Skeletal muscle satellite cell (primary cell): Measurements from ENCODE around the gene PMPCB. TPM values are rescaled to one million over a fixed set of nuclear protein-coding genes. Genes with fewer than 3 reads are reported as not detected.
A peak's percentile ranks its signal among the peaks of the same experiment; 100 is the strongest.
"Not testable (repeated sequence)": the region's sequence is repeated elsewhere in the genome, so short reads cannot be mapped to it uniquely, and the experiment has no call there.

Experiments
- H3K27me3 ChIP-seq: 2 replicates; pipeline ENCODE4 v1.7.0; 2013; ENCODE audit warnings: low read length; ENCODE audit not compliant: control insufficient read depth, insufficient read depth
- H3K36me3 ChIP-seq: 2 replicates; pipeline ENCODE4 v1.7.0; 2013; ENCODE audit warnings: mild to moderate bottlenecking, control low read depth, low read length; ENCODE audit not compliant: insufficient read depth
- H3K4me1 ChIP-seq: 2 replicates; pipeline ENCODE4 v1.7.0; 2013; ENCODE audit warnings: low read length; ENCODE audit not compliant: control insufficient read depth, insufficient read depth
- H3K4me2 ChIP-seq: 2 replicates; pipeline ENCODE4 v1.7.0; 2013; ENCODE audit warnings: mild to moderate bottlenecking, low read length
- H3K4me3 ChIP-seq: 2 replicates; pipeline ENCODE4 v1.7.0; 2013; ENCODE audit warnings: low read length
- H3K9ac ChIP-seq: 2 replicates; pipeline ENCODE4 v1.7.0; 2013; ENCODE audit warnings: mild to moderate bottlenecking, low read depth, low read length, moderate library complexity
- H3K9me3 ChIP-seq: replicated peaks from 2 replicates; pipeline ENCODE4 v1.7.0; 2013; ENCODE audit warnings: mild to moderate bottlenecking, control low read depth, low read length
- total RNA-seq: library from RNA; depleted of rRNA; stranded (reverse); fragments of >200 nt; gene quantifications from 2 replicates; pipeline ENCODE4 v1.2.3, GENCODE V29; 2012; rRNA removed

PMPCB gene, protein sequence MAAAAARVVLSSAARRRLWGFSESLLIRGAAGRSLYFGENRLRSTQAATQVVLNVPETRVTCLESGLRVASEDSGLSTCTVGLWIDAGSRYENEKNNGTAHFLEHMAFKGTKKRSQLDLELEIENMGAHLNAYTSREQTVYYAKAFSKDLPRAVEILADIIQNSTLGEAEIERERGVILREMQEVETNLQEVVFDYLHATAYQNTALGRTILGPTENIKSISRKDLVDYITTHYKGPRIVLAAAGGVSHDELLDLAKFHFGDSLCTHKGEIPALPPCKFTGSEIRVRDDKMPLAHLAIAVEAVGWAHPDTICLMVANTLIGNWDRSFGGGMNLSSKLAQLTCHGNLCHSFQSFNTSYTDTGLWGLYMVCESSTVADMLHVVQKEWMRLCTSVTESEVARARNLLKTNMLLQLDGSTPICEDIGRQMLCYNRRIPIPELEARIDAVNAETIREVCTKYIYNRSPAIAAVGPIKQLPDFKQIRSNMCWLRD
- 51.5 and 62.6 TPM in 2 replicates for total RNA-seq

- no peaks in the 10 kb centered on the region for H3K9me3 ChIP-seq
- H3K27me3 ChIP-seq, result no peaks in the 10 kb centered on the region
- peaks cover 30% of the 10 kb centered on the region for H3K36me3 ChIP-seq
- H3K4me2 ChIP-seq, result peak within 1 kb of the TSS; percentile 89
- H3K4me3 ChIP-seq, result peak within 1 kb of the TSS; percentile 88
- peaks cover 15% of the 10 kb centered on the region for H3K4me1 ChIP-seq
- H3K9ac ChIP-seq, result peak within 1 kb of the TSS; percentile 94
Measured at GRCh38 chr7:103296901-103297836, at the start of gene PMPCB. PMPCB (plus strand) TSS chr7:103297435; CDS start chr7:103297460, 25 bp downstream.

- H3K9ac ChIP-seq, H3K36me3 ChIP-seq, H3K4me1 ChIP-seq, H3K9me3 ChIP-seq, H3K27me3 ChIP-seq, H3K4me2 ChIP-seq, H3K4me3 ChIP-seq: not testable (repeated sequence)
Measured at GRCh38 chr7:103253699-103254506, 43.3 kb upstream of the PMPCB start.

DNA sequence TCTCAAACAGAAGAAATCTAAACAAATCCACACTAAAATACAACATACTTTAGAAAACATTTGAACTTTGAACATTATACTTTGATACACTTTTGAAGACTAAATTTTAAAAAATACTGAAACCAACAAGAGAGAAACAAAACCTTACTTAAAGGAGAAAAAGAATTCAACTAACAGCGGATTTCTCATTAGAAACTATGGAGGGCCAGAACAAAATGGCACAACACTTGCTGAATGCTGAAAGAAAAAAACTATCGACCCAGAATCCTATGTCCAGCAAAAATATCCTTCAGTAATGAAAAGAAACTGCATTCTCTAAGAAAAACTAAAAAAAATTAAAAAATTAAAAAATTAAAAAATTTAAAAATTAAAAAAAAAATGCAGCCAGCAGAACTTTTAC lies 33.2 kb upstream of the PMPCB start:
- H3K4me2 ChIP-seq, H3K36me3 ChIP-seq, H3K9me3 ChIP-seq, H3K27me3 ChIP-seq, H3K4me3 ChIP-seq, H3K9ac ChIP-seq, H3K4me1 ChIP-seq: not testable (repeated sequence)

DNA sequence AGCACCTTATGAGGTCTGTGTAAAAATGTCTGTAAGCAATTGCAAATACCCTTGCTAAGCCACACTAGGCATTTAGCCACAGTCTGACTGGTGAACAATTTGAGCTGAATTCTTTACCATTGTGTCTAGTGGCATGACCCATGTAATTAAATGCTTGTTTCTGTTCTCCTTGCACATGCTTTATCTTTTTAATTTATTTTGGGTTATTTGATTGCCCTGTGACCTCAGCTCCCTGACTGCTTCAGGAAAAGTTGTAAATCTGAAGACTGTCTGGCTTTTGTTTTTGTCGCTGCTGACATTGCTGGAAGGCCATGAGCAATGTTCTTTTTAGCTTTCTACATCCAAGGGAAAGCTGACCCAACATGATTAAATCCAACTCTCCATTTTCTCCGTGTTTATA lies 31.0 kb upstream of the PMPCB start:
- not testable (repeated sequence) for H3K4me3 ChIP-seq, H3K4me2 ChIP-seq, H3K27me3 ChIP-seq, H3K4me1 ChIP-seq, H3K36me3 ChIP-seq, H3K9me3 ChIP-seq, H3K9ac ChIP-seq

GRCh38 chr7:103273374-103273773 lies 23.9 kb upstream of the PMPCB start:
- not testable (repeated sequence) for H3K9ac ChIP-seq, H3K4me1 ChIP-seq, H3K4me3 ChIP-seq, H3K9me3 ChIP-seq, H3K4me2 ChIP-seq, H3K27me3 ChIP-seq, H3K36me3 ChIP-seq

DNA sequence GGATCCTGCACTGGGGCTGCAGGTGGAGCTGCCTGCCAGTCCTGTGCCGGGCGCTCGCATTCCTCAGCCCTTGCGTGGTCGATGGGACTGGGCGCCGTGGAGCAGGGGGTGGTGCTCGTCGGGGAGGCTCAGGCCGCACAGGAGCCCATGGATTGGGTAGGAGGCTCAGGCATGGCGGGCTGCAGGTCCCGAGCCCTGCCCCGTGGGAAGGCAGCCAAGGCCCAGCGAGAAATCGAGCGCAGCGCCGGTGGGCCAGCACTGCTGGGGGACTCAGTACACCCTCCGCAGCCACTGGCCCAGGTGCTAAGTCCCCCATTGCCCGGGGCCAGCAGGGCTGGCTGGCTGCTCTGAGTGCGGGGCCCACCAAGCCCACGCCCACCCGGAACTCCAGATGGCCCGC lies 22.4 kb upstream of the PMPCB start:
- not testable (repeated sequence) for H3K4me1 ChIP-seq, H3K9ac ChIP-seq, H3K4me3 ChIP-seq

DNA sequence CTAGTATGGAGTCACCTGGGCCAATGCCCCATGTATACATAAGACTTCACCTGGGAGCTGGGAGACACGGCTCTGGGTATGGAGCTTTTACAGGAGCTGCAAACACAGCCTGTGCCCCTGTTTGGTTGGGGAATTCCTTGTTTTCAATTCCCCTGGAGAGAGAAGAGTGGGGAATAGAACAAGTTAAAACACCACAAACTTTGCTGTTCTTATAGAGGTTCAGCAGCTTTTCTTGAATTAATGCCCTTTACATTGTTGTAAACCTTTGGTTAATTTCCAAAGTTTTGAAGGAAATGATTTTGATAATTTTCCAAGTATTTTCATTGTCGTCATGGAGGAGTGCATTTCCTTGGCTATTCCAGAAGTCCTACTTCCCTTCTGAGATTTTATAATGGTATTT lies 19.0 kb upstream of the PMPCB start:
- H3K36me3 ChIP-seq, H3K4me3 ChIP-seq, H3K27me3 ChIP-seq, H3K4me2 ChIP-seq, H3K4me1 ChIP-seq, H3K9ac ChIP-seq, H3K9me3 ChIP-seq: not testable (repeated sequence)

More for the DNA sequence above, 22.4 kb upstream of the PMPCB start:
- not testable (repeated sequence) for H3K4me2 ChIP-seq, H3K27me3 ChIP-seq, H3K36me3 ChIP-seq, H3K9me3 ChIP-seq

GRCh38 chr7:103279636-103279962 lies 17.6 kb upstream of the PMPCB start:
- not testable (repeated sequence) for H3K9me3 ChIP-seq, H3K4me1 ChIP-seq, H3K27me3 ChIP-seq, H3K36me3 ChIP-seq
- peak overlapping the region; percentile 62 for H3K9ac ChIP-seq
- peak overlapping the region; percentile 98 for H3K4me2 ChIP-seq
- H3K4me3 ChIP-seq, result peak overlapping the region; percentile 82

- not testable (repeated sequence) for H3K36me3 ChIP-seq, H3K27me3 ChIP-seq, H3K9me3 ChIP-seq, H3K4me1 ChIP-seq
- Histone ChIP-seq H3K4me2 (peak overlapping the region; percentile 98), H3K9ac (peak overlapping the region; percentile 62), H3K4me3 (peak overlapping the region; percentile 82)
Measured at GRCh38 chr7:103279963-103280802, 17.1 kb upstream of the PMPCB start.

GRCh38 chr7:103280803-103281155 lies 16.5 kb upstream of the PMPCB start:
- peak overlapping the region; percentile 82 for H3K4me3 ChIP-seq
- H3K36me3 ChIP-seq, H3K9me3 ChIP-seq, H3K27me3 ChIP-seq, H3K4me1 ChIP-seq: not testable (repeated sequence)
- peak overlapping the region; percentile 98 for H3K4me2 ChIP-seq
- H3K9ac ChIP-seq, result peak overlapping the region; percentile 30
